HepG2 (cell line): Measurements from ENCODE around the gene THSD4. TPM values are rescaled to one million over a fixed set of nuclear protein-coding genes. Genes with fewer than 3 reads are reported as not detected.
"Not testable (repeated sequence)": the region's sequence is repeated elsewhere in the genome, so short reads cannot be mapped to it uniquely, and the experiment has no call there.

Experiments
- ATAC-seq: fragments of 200-7000 bp; cut with Tn5 transposase; 3 replicates; pipeline ENCODE4 v1.9.1; 2020; ENCODE audit warnings: mild to moderate bottlenecking, moderate library complexity
- BruUV-seq: library from RNA; stranded (reverse); fragments of 400-500 nt; replicated peaks from 2 replicates; lab custom pipeline; 2021; lab: Mats Ljungman, UMichigan
- CTCF ChIA-PET: fragments of 300-600 bp; formaldehyde crosslinking; extraction: SDS; loops from one replicate; lab custom pipeline; 2021; ENCODE audit warnings: low total read pairs, inconsistent platforms, low intra/inter-chr PET ratio; lab: Yijun Ruan, JAX
- POLR2A ChIA-PET: fragments of 350-600 bp; sonication (Branson Sonifier 250); formaldehyde crosslinking; loops from one replicate; lab custom pipeline; 2020; ENCODE audit warnings: antibody characterized with exemption, inconsistent platforms; lab: Yijun Ruan, JAX
- DNase-seq: peaks from one replicate; pipeline ENCODE4 v3.0.0-alpha.2; 2015; ENCODE audit warnings: low spot score
- FAIRE-seq: peaks from 3 replicates; lab custom pipeline; 2011; peaks lifted over from hg19 to GRCh38; lab: Jason Lieb, UNC
- H2AFZ ChIP-seq: one replicate; pipeline ENCODE4 v1.6.1; 2011; ENCODE audit warnings: low read length, inconsistent platforms
- H3K27ac ChIP-seq: fragments of 300-600 bp; 3 replicates; pipeline ENCODE4 v1.8.0; 2011; ENCODE audit warnings: mixed run types, mild to moderate bottlenecking, mixed read lengths, low read length, inconsistent platforms; ENCODE audit not compliant: insufficient read depth; ENCODE audit errors: extremely low read length
- H3K27me3 ChIP-seq, 2 experiments: fragments of 200-600 bp in 1 of 2; 2 replicates in 1 of 2; 3 replicates in 1 of 2; pipeline versions ENCODE4 v1.6.0 to v1.8.0; 2011; ENCODE audit warnings: low read length in 2 of 2, mild to moderate bottlenecking in 2 of 2, moderate library complexity in 2 of 2, inconsistent platforms in 1 of 2; ENCODE audit not compliant: insufficient read depth in 2 of 2, control insufficient read depth in 1 of 2
- H3K36me3 ChIP-seq, 2 experiments: fragments of 200-600 bp in 1 of 2; replicated peaks in 1 of 2; 2 replicates in 1 of 2; 3 replicates in 1 of 2; pipeline versions ENCODE4 v1.5.1 to v1.8.0; 2011; ENCODE audit warnings: low read length in 2 of 2, inconsistent platforms in 1 of 2; ENCODE audit not compliant: insufficient read depth in 2 of 2, control insufficient read depth in 1 of 2
- H3K4me1 ChIP-seq: 2 replicates; pipeline ENCODE4 v1.5.1; 2012; ENCODE audit warnings: low read length, inconsistent platforms; ENCODE audit not compliant: insufficient read depth
- H3K4me2 ChIP-seq: 2 replicates; pipeline ENCODE4 v1.6.0; 2011; ENCODE audit warnings: low read depth, low read length, inconsistent platforms
- H3K4me3 ChIP-seq, 3 experiments: fragments of 200-600 bp in 1 of 3; sonication (generic), shearing (Covaris generic) in 1 of 3; replicated peaks in 1 of 3; 2 replicates each; pipeline ENCODE4 v1.5.1; 2011 to 2016; ENCODE audit warnings: low read length in 3 of 3, inconsistent platforms in 2 of 3, low read depth in 2 of 3, mild to moderate bottlenecking in 2 of 3, control low read depth in 1 of 3, mixed read lengths in 1 of 3; ENCODE audit not compliant: insufficient read depth in 1 of 3
- H3K79me2 ChIP-seq: one replicate; pipeline ENCODE4 v1.6.1; 2011; ENCODE audit warnings: low read length, inconsistent platforms; ENCODE audit not compliant: insufficient read depth
- H3K9ac ChIP-seq: 2 replicates; pipeline ENCODE4 v1.6.0; 2011; ENCODE audit warnings: mild to moderate bottlenecking, low read depth, low read length, inconsistent platforms; ENCODE audit not compliant: insufficient read depth
- H3K9me3 ChIP-seq: 2 replicates; pipeline ENCODE4 v1.5.1; 2012; ENCODE audit warnings: mild to moderate bottlenecking, low read length
- H4K20me1 ChIP-seq: 2 replicates; pipeline ENCODE4 v1.6.0; 2011; ENCODE audit warnings: inconsistent platforms, mild to moderate bottlenecking, low read length, moderate library complexity; ENCODE audit not compliant: insufficient read depth
- GABPB1 ChIP-seq: IDR thresholded peaks from 2 replicates; pipeline ENCODE4 v1.6.1; 2016; ENCODE audit warnings: mild to moderate bottlenecking, missing genetic modification reagents, moderate library complexity, missing compliant biosample characterization
- SIN3A ChIP-seq: IDR thresholded peaks from 2 replicates; pipeline ENCODE4 v1.6.1; 2011; ENCODE audit warnings: low read depth, mild to moderate bottlenecking, control low read depth, low read length, borderline replicate concordance
- ZNF510 ChIP-seq: sonication (generic); formaldehyde crosslinking; IDR thresholded peaks from 2 replicates; pipeline ENCODE4 v1.4.0; 2020; ENCODE audit warnings: low read depth, mild to moderate bottlenecking, missing genetic modification reagents
- WGBS: methylation state at CpG from one replicate; pipeline ENCODE4 v1.1.6; 2017; ENCODE audit warnings: low lambda C conversion rate; 5-methylcytosine and 5-hydroxymethylcytosine counted together
- in situ Hi-C: cut with HindIII; loops from 2 replicates; pipeline ENCODE4 v1.10.0; 2017; ENCODE audit warnings: low pct_unique_long_range_greater_than_20kb; ENCODE audit not compliant: extremely low pct_ligation_motif_present
- intact Hi-C: fragments of 100-400 bp; cut with micrococcal nuclease; formaldehyde crosslinking; loops from one replicate; pipeline ENCODE4 v1.10.0; 2022; ENCODE audit not compliant: unreplicated experiment
- polyA plus RNA-seq, 8 experiments: library from polyadenylated mRNA; depleted of rRNA in 3 of 8; stranded (reverse) in 7 of 8; unstranded in 1 of 8; fragments of >200 nt; fragmentation: Illumina TruSeq in 4 of 8; extraction: Trizol in 4 of 8; gene quantifications; 2 replicates each; pipeline versions ENCODE4 v1.2.1 to v1.2.3, GENCODE V29; 2011 to 2016; ENCODE audit warnings: low read depth in 4 of 8, missing spikeins in 1 of 8, mixed read lengths in 1 of 8; ENCODE audit not compliant: insufficient read depth in 1 of 8
- total RNA-seq, 5 experiments: library from RNA; depleted of rRNA; stranded (reverse); fragments of >200 nt; fragmentation: Illumina TruSeq; extraction: Trizol; gene quantifications; 2 replicates each; pipeline ENCODE4 v1.2.3, GENCODE V29; 2016; ENCODE audit warnings: low read depth in 1 of 5
- TF ChIP-seq, protein P1 (sequence below): sonication (generic); formaldehyde crosslinking; IDR thresholded peaks from 2 replicates; pipeline ENCODE4 v1.5.0; 2020; ENCODE audit warnings: missing genetic modification reagents

The THSD4 gene
- total and polyA plus RNA-seq, 2 of the 13 experiments (the other 11 are each of a cell fraction or from before 2014, with no cell fraction given) = 0.07 to 0.21 TPM

- no peak for TF ChIP-seq SIN3A
Measured at GRCh38 chr15:71666763-71667620, 551.7 kb downstream of the THSD4 start (continued).

GRCh38 chr15:71669688-71670087 lies 554.4 kb downstream of the THSD4 start:
- TF ChIP-seq GABPB1 (CRISPR knock-in tag) (no peak), ZNF510 (no peak)
- TF ChIP-seq, protein P1, sequence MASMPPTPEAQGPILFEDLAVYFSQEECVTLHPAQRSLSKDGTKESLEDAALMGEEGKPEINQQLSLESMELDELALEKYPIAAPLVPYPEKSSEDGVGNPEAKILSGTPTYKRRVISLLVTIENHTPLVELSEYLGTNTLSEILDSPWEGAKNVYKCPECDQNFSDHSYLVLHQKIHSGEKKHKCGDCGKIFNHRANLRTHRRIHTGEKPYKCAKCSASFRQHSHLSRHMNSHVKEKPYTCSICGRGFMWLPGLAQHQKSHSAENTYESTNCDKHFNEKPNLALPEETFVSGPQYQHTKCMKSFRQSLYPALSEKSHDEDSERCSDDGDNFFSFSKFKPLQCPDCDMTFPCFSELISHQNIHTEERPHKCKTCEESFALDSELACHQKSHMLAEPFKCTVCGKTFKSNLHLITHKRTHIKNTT (CRISPR knock-in tag) = no peak
- Histone ChIP-seq H3K9ac (no peak overlapping the region), H3K4me1 (peaks cover 7% of the 10 kb centered on the region; the same call in 1 of the 2 replicates), H3K27me3 (peaks cover 0 to 8% of the 10 kb centered on the region in 2 experiments; a peak in 2 of 5 replicates), H3K4me2 (no peak overlapping the region), H4K20me1 (no peaks in the 10 kb centered on the region), H2AFZ (no peak overlapping the region), H3K36me3 (no peaks in the 10 kb centered on the region), H3K79me2 (no peaks in the 10 kb centered on the region), H3K4me3 (no peak overlapping the region), H3K9me3 (peaks cover 4% of the 10 kb centered on the region), H3K27ac (no peak overlapping the region)
- FAIRE-seq (no peak), DNase-seq (no peak), ATAC-seq (no peak)
- in situ Hi-C loops = no loop called here
- 17% methylated on average over 4 of the region's 4 CpGs for WGBS
- CTCF ChIA-PET = no interaction called here
- intact Hi-C loops = no loop called here
- no TSS peak for BruUV-seq
- POLR2A ChIA-PET = no interaction called here

GRCh38 chr15:71670222-71670621 lies 555.0 kb downstream of the THSD4 start:
- whole genome bisulfite sequencing = 49% methylated on average over 3 of the region's 3 CpGs
- FAIRE-seq, H2AFZ ChIP-seq, H3K4me3 ChIP-seq, H3K27ac ChIP-seq, BruUV-seq, POLR2A ChIA-PET, CTCF ChIA-PET, H4K20me1 ChIP-seq, H3K36me3 ChIP-seq, H3K9ac ChIP-seq, DNase-seq, H3K9me3 ChIP-seq, H3K27me3 ChIP-seq, H3K79me2 ChIP-seq, ATAC-seq, H3K4me1 ChIP-seq, intact Hi-C loops, in situ Hi-C loops, H3K4me2 ChIP-seq: not testable (repeated sequence)
